Measurements from ENCODE around the gene AGMAT. TPM values are rescaled to one million over a fixed set of nuclear protein-coding genes. Genes with fewer than 3 reads are reported as not detected.

AGMAT gene
- total and polyA plus RNA-seq, 2 of the 13 experiments (the other 11 are each of a cell fraction or from before 2014, with no cell fraction given), result 59.1 to 174 TPM

DNA sequence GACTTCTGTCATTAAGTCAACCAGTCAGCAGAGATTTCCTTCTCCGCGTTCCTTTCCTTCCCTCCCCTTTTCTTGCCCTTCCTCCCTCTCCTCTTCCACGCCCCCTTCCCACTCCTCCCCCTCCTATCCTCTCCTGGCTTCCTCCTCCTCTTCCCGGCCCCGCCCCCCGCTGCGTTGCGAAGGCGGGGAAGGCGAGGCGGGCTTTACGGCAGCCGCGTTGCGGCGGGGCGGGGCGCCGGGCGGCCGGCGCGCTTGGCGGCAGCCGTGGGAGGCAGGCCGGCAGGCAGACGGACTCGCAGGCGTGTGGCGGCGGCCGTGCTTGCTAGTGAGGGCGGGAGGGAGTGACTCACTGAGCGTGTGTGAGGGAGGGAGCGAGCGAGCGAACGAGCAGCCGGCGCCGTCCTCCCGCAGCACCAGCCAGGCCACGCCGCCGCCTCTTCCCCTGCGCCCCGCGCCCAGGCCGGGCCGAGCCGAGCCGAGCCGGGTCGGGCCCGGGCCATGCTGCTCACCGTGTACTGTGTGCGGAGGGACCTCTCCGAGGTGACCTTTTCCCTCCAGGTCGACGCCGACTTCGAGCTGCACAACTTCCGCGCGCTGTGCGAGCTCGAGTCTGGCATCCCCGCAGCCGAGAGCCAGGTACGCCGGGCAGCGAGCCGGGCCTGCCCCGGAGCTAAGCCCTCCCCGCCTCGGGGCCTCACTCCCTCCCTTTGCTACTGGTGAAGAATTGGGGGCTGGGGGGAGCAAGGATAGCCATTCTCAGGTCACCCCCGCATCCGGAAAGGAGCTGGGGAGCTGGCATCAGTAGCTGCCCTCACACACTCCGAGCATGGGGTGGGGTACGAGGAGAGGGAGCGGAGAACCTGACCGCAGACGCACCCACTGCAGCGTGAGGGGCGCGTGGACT is 32.6 kb upstream of the AGMAT start, which contains the start of gene DDI2 (continued):
- TF ChIP-seq, protein P1, sequence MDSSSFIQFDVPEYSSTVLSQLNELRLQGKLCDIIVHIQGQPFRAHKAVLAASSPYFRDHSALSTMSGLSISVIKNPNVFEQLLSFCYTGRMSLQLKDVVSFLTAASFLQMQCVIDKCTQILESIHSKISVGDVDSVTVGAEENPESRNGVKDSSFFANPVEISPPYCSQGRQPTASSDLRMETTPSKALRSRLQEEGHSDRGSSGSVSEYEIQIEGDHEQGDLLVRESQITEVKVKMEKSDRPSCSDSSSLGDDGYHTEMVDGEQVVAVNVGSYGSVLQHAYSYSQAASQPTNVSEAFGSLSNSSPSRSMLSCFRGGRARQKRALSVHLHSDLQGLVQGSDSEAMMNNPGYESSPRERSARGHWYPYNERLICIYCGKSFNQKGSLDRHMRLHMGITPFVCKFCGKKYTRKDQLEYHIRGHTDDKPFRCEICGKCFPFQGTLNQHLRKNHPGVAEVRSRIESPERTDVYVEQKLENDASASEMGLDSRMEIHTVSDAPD (CRISPR knock-in tag; IDR thresholded peaks at IDR 0.05), result no peak
- TF ChIP-seq ZSCAN29 (CRISPR knock-in tag; conservative IDR thresholded peaks at IDR 0.05) (no peak), HOXA5 (CRISPR knock-in tag; IDR thresholded peaks at IDR 0.05) (no peak), HHEX (CRISPR knock-in tag; IDR thresholded peaks at IDR 0.05) (no peak), ZSCAN25 (CRISPR knock-in tag; IDR thresholded peaks at IDR 0.05) (peak; percentile 61; the same call in 1 of the 2 replicates), HES4 (CRISPR knock-in tag; IDR thresholded peaks at IDR 0.05; ENCODE audit: borderline replicate concordance) (peak; percentile 74), HNRNPH1 (optimal IDR thresholded peaks at IDR 0.05; ENCODE audit: low read depth, low read length) (no peak), NBN (conservative IDR thresholded peaks at IDR 0.05) (no peak), MYNN (CRISPR knock-in tag; IDR thresholded peaks at IDR 0.05; ENCODE audit: low read depth) (no peak), HDAC2 (CRISPR knock-in tag; IDR thresholded peaks at IDR 0.05) (peak; percentile 35; the same call in 1 of the 2 replicates), MZF1 (CRISPR knock-in tag; IDR thresholded peaks at IDR 0.05; ENCODE audit: borderline replicate concordance) (no peak), ZC3H4 (CRISPR knock-in tag; IDR thresholded peaks at IDR 0.05; ENCODE audit: borderline replicate concordance) (no peak), CHD4 (IDR thresholded peaks at IDR 0.05; ENCODE audit: borderline replicate concordance, low read length) (no peak), TAF1 (CRISPR knock-in tag; IDR thresholded peaks at IDR 0.05) (peak; percentile 84), ZEB1 (IDR thresholded peaks at IDR 0.05; ENCODE audit: insufficient replicate concordance, low read depth) (no peak), DNMT1 (CRISPR knock-in tag; IDR thresholded peaks at IDR 0.05) (peak; percentile 83), MIER3 (CRISPR knock-in tag; IDR thresholded peaks at IDR 0.05; ENCODE audit: borderline replicate concordance) (no peak; the same call in 1 of the 2 replicates), FLYWCH1 (CRISPR knock-in tag; IDR thresholded peaks at IDR 0.05) (no peak)
- TF ChIP-seq, protein P2, sequence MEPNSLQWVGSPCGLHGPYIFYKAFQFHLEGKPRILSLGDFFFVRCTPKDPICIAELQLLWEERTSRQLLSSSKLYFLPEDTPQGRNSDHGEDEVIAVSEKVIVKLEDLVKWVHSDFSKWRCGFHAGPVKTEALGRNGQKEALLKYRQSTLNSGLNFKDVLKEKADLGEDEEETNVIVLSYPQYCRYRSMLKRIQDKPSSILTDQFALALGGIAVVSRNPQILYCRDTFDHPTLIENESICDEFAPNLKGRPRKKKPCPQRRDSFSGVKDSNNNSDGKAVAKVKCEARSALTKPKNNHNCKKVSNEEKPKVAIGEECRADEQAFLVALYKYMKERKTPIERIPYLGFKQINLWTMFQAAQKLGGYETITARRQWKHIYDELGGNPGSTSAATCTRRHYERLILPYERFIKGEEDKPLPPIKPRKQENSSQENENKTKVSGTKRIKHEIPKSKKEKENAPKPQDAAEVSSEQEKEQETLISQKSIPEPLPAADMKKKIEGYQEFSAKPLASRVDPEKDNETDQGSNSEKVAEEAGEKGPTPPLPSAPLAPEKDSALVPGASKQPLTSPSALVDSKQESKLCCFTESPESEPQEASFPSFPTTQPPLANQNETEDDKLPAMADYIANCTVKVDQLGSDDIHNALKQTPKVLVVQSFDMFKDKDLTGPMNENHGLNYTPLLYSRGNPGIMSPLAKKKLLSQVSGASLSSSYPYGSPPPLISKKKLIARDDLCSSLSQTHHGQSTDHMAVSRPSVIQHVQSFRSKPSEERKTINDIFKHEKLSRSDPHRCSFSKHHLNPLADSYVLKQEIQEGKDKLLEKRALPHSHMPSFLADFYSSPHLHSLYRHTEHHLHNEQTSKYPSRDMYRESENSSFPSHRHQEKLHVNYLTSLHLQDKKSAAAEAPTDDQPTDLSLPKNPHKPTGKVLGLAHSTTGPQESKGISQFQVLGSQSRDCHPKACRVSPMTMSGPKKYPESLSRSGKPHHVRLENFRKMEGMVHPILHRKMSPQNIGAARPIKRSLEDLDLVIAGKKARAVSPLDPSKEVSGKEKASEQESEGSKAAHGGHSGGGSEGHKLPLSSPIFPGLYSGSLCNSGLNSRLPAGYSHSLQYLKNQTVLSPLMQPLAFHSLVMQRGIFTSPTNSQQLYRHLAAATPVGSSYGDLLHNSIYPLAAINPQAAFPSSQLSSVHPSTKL (CRISPR knock-in tag; IDR thresholded peaks at IDR 0.05), result no peak
- TF ChIP-seq, protein P3, sequence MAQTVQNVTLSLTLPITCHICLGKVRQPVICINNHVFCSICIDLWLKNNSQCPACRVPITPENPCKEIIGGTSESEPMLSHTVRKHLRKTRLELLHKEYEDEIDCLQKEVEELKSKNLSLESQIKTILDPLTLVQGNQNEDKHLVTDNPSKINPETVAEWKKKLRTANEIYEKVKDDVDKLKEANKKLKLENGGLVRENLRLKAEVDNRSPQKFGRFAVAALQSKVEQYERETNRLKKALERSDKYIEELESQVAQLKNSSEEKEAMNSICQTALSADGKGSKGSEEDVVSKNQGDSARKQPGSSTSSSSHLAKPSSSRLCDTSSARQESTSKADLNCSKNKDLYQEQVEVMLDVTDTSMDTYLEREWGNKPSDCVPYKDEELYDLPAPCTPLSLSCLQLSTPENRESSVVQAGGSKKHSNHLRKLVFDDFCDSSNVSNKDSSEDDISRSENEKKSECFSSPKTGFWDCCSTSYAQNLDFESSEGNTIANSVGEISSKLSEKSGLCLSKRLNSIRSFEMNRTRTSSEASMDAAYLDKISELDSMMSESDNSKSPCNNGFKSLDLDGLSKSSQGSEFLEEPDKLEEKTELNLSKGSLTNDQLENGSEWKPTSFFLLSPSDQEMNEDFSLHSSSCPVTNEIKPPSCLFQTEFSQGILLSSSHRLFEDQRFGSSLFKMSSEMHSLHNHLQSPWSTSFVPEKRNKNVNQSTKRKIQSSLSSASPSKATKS (CRISPR knock-in tag; IDR thresholded peaks at IDR 0.05), result no peak
- TF ChIP-seq, protein P4, sequence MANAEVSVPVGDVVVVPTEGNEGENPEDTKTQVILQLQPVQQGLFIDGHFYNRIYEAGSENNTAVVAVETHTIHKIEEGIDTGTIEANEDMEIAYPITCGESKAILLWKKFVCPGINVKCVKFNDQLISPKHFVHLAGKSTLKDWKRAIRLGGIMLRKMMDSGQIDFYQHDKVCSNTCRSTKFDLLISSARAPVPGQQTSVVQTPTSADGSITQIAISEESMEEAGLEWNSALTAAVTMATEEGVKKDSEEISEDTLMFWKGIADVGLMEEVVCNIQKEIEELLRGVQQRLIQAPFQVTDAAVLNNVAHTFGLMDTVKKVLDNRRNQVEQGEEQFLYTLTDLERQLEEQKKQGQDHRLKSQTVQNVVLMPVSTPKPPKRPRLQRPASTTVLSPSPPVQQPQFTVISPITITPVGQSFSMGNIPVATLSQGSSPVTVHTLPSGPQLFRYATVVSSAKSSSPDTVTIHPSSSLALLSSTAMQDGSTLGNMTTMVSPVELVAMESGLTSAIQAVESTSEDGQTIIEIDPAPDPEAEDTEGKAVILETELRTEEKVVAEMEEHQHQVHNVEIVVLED (CRISPR knock-in tag; IDR thresholded peaks at IDR 0.05; ENCODE audit: borderline replicate concordance), result no peak
